Body of pancreas (tissue), 4 donors: ENCODE measurements around the gene CHSY3. TPM values are rescaled to one million over a fixed set of nuclear protein-coding genes. Genes with fewer than 3 reads are reported as not detected.

Experiments
- ATAC-seq: fragments of 150-250 bp; one replicate; pipeline ENCODE4 v1.9.1; 2016
- DNase-seq, 4 donors: peaks; one replicate each; pipeline ENCODE4 v3.0.0-alpha.2; 2019
- H3K27ac ChIP-seq, 4 donors: fragments of 200-600 bp; sonication (generic); 1 replicate in 3 of 4; 2 replicates in 1 of 4; pipeline versions ENCODE4 v1.5.1 to v1.6.1; 2016 to 2019; ENCODE audit warnings: mild to moderate bottlenecking in 1 of 4, mixed read lengths in 1 of 4, moderate library complexity in 1 of 4
- H3K27me3 ChIP-seq, 2 donors: fragments of 200-600 bp; sonication (generic); one replicate each; pipeline ENCODE4 v1.6.0; 2016; ENCODE audit warnings: mild to moderate bottlenecking in 1 of 2
- H3K36me3 ChIP-seq, 2 donors: fragments of 200-600 bp; sonication (generic); replicated peaks in 1 of 2; 2 replicates each; pipeline ENCODE4 v1.5.1; 2016; ENCODE audit warnings: low read depth in 2 of 2; ENCODE audit not compliant: insufficient read depth in 1 of 2
- H3K4me1 ChIP-seq: fragments of 200-600 bp; sonication (generic); one replicate; pipeline ENCODE4 v1.6.0; 2016
- H3K4me3 ChIP-seq, 2 donors: fragments of 200-600 bp; sonication (generic); 1 replicate in 1 of 2; 2 replicates in 1 of 2; pipeline ENCODE4 v1.5.1; 2016 to 2019
- H3K9me3 ChIP-seq, 3 donors: fragments of 200-600 bp; sonication (generic); 1 replicate in 2 of 3; 2 replicates in 1 of 3; pipeline ENCODE4 v1.5.1; 2016
- CTCF ChIP-seq, 7 experiments: fragments of 450-650 bp in 4 of 7; fragments of 200-600 bp in 3 of 7; sonication (generic) in 3 of 7; IDR thresholded peaks; one replicate each; pipeline ENCODE4 v1.5.1; 2016 to 2019; ENCODE audit warnings: antibody characterized with exemption in 7 of 7
- POLR2A ChIP-seq, 3 donors: fragments of 450-650 bp; IDR thresholded peaks; one replicate each; pipeline ENCODE4 v1.6.1; 2016; ENCODE audit warnings: antibody characterized with exemption in 3 of 3, mild to moderate bottlenecking in 2 of 3
- WGBS, 2 donors: methylation state at CpG; one replicate each; pipeline ENCODE4 v1.1.5; 2017; 5-methylcytosine and 5-hydroxymethylcytosine counted together
- intact Hi-C: fragments of 100-400 bp; cut with DNase I; formaldehyde crosslinking; loops from one replicate; pipeline ENCODE4 v1.15.1; 2023
- total RNA-seq, 2 donors: library from RNA; depleted of rRNA; stranded (reverse); fragments of >200 nt; gene quantifications; one replicate each; pipeline ENCODE4 v1.1.0, GENCODE V29; 2016

CHSY3 gene
- total RNA-seq, 2 donors from 2014 or later = 3.3 to 6.5 TPM

GRCh38 chr5:129905473-129906176 lies 1.4 kb downstream of the CHSY3 start:
- TF ChIP-seq POLR2A (IDR thresholded peaks at IDR 0.05) = no peak
- no peak for TF ChIP-seq CTCF (IDR thresholded peaks at IDR 0.05)
- Histone ChIP-seq H3K27me3 (peaks cover 0 to 16% of the 10 kb centered on the region in 2 donors), H3K9me3 (no peaks in the 10 kb centered on the region), H3K4me3 (peak overlapping the region in 1 of 2 donors; percentile 56), H3K27ac (no peak overlapping the region), H3K4me1 (peaks cover 27% of the 10 kb centered on the region), H3K36me3 (no peaks in the 10 kb centered on the region)
- ATAC-seq (no peak), DNase-seq (peak in 3 of 4 donors; percentile 12 to 20 (median 18))
- WGBS, 2 donors = 1 to 3% methylated on average over 37 of the region's 37 CpGs
- intact Hi-C loops = no loop called here

GRCh38 chr5:129906177-129906887 lies 2.1 kb downstream of the CHSY3 start:
- H3K4me3 ChIP-seq = no peak overlapping the region
- H3K27ac ChIP-seq = no peak overlapping the region
- H3K4me1 ChIP-seq = peaks cover 27% of the 10 kb centered on the region
- H3K27me3 ChIP-seq = peaks cover 0 to 16% of the 10 kb centered on the region in 2 donors
- H3K36me3 ChIP-seq = no peaks in the 10 kb centered on the region
- ATAC-seq = no peak
- no peak for TF ChIP-seq CTCF (IDR thresholded peaks at IDR 0.05)
- no peak for TF ChIP-seq POLR2A (IDR thresholded peaks at IDR 0.05)
- no peaks in the 10 kb centered on the region for H3K9me3 ChIP-seq
- 3 to 7% methylated on average over 20 of the region's 20 CpGs for WGBS, 2 donors
- DNase-seq = peak in 3 of 4 donors; percentile 13 to 20 (median 16)
- intact Hi-C loops = no loop called here

GRCh38 chr5:129909225-129909624 lies 5.0 kb downstream of the CHSY3 start:
- Histone ChIP-seq H3K4me1 (peaks cover 22% of the 10 kb centered on the region), H3K27ac (no peak overlapping the region), H3K4me3 (no peak overlapping the region), H3K36me3 (no peaks in the 10 kb centered on the region), H3K27me3 (peaks cover 0 to 16% of the 10 kb centered on the region in 2 donors), H3K9me3 (no peaks in the 10 kb centered on the region)
- intact Hi-C loops = no loop called here
- ATAC-seq (no peak), DNase-seq (no peak)
- TF ChIP-seq POLR2A (IDR thresholded peaks at IDR 0.05) (no peak), CTCF (IDR thresholded peaks at IDR 0.05) (no peak)
- WGBS, 2 donors = 81 to 87% methylated on average over 1 of the region's 1 CpG

GRCh38 chr5:129912601-129913255 lies 8.5 kb downstream of the CHSY3 start:
- Histone ChIP-seq H3K4me3 (no peak overlapping the region), H3K4me1 (no peaks in the 10 kb centered on the region), H3K27ac (no peak overlapping the region), H3K27me3 (no peaks in the 10 kb centered on the region), H3K9me3 (no peaks in the 10 kb centered on the region), H3K36me3 (no peaks in the 10 kb centered on the region)
- TF ChIP-seq POLR2A (IDR thresholded peaks at IDR 0.05) (no peak), CTCF (IDR thresholded peaks at IDR 0.05) (no peak)
- WGBS, 2 donors = 54 to 67% methylated on average over 1 of the region's 1 CpG
- DNase-seq (no peak), ATAC-seq (no peak)
- intact Hi-C loops = no loop called here
